ENCODE measurements around the gene PAQR7.
"Not testable (repeated sequence)": the region's sequence is repeated elsewhere in the genome, so short reads cannot be mapped to it uniquely, and the experiment has no call there.

PAQR7 gene

GRCh38 chr1:25845664-25846063, 29.8 kb downstream of the PAQR7 start:
- no peak for DNase-seq (ENCODE audit: low read depth in 2 of 2)

- no peak for DNase-seq (ENCODE audit: low read depth in 2 of 2)
Measured at GRCh38 chr1:25844536-25845337, 30.8 kb downstream of the PAQR7 start.

GRCh38 chr1:25843483-25843882, 32.0 kb downstream of the PAQR7 start:
- DNase-seq (ENCODE audit: low read depth in 2 of 2): no peak

GRCh38 chr1:25839808-25840207, 35.7 kb downstream of the PAQR7 start:
- not testable (repeated sequence) for DNase-seq (ENCODE audit: low read depth in 2 of 2)

GRCh38 chr1:25837262-25837875, 38.1 kb downstream of the PAQR7 start:
- no peak for DNase-seq (ENCODE audit: low read depth in 2 of 2)

- no peak for DNase-seq (ENCODE audit: low read depth in 2 of 2)
Measured at GRCh38 chr1:25836695-25837094, 38.8 kb downstream of the PAQR7 start.

GRCh38 chr1:25834894-25835293, 40.6 kb downstream of the PAQR7 start:
- DNase-seq (ENCODE audit: low read depth in 2 of 2): no peak

- DNase-seq (ENCODE audit: low read depth in 2 of 2): no peak
Measured at GRCh38 chr1:25833158-25833557, 42.4 kb downstream of the PAQR7 start.

- no peak for DNase-seq (ENCODE audit: low read depth in 2 of 2)
Measured at GRCh38 chr1:25832336-25833037, 43.0 kb downstream of the PAQR7 start.

- no peak for DNase-seq (ENCODE audit: low read depth in 2 of 2)
Measured at GRCh38 chr1:25831569-25832196, 43.8 kb downstream of the PAQR7 start.

GRCh38 chr1:25829046-25829445, 46.5 kb downstream of the PAQR7 start:
- no peak for DNase-seq (ENCODE audit: low read depth in 2 of 2)

GRCh38 chr1:25828491-25828890, 47.0 kb downstream of the PAQR7 start:
- DNase-seq (ENCODE audit: low read depth in 2 of 2): no peak

GRCh38 chr1:25826571-25826970, 48.9 kb downstream of the PAQR7 start:
- DNase-seq (ENCODE audit: low read depth in 2 of 2): no peak

GRCh38 chr1:25825605-25826004, 49.9 kb downstream of the PAQR7 start:
- no peak for DNase-seq (ENCODE audit: low read depth in 2 of 2)

GRCh38 chr1:25821630-25822091, 53.8 kb downstream of the PAQR7 start:
- no peak for DNase-seq (ENCODE audit: low read depth in 2 of 2)

- DNase-seq (ENCODE audit: low read depth in 2 of 2): no peak
Measured at GRCh38 chr1:25821112-25821476, 54.4 kb downstream of the PAQR7 start.

- peak; percentile 54 to 60 for DNase-seq (ENCODE audit: low read depth in 2 of 2)
Measured at GRCh38 chr1:25820247-25821111, 55.0 kb downstream of the PAQR7 start.

- peak; percentile 92 to 93 for DNase-seq (ENCODE audit: low read depth in 2 of 2)
Measured at GRCh38 chr1:25819491-25820246, 55.8 kb downstream of the PAQR7 start, which contains the start of gene MTFR1L. Gene MTFR1L (plus strand): TSS chr1:25819954. CDS start chr1:25823105, 3,151 bp downstream.

- no peak for DNase-seq (ENCODE audit: low read depth in 2 of 2)
Measured at GRCh38 chr1:25818569-25818968, 56.9 kb downstream of the PAQR7 start.

- DNase-seq (ENCODE audit: low read depth in 2 of 2): no peak
Measured at GRCh38 chr1:25817840-25818501, 57.5 kb downstream of the PAQR7 start.
